Measurements from ENCODE around the gene TMEM255B. TPM values are rescaled to one million over a fixed set of nuclear protein-coding genes. Genes with fewer than 3 reads are reported as not detected.

Gene TMEM255B
- total RNA-seq, 1 experiment from 2014 or later: 2.8 TPM

DNA sequence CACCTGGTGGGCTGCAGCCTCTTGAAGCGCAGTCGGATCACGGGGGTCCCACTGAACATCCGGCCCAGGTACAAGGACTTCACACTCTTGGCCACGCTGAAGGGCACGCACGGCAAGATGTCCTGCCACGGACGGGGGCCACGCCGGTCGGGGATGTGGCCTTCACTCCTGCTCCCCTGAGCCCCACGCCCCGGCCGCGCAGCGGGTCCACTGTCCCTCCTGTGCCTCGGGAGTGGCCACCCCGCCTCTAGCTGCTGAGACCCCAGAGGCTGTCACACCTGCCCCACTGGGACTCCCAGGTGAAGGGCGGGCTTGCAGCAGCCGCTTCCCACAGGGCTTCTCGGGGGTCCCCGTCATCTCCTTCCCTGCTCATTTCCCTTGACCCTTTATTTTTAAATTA is 73.6 kb downstream of the TMEM255B start:
- H3K4me1 Mint-ChIP-seq: peaks cover 11 to 14% of the 10 kb centered on the region in 2 experiments
- Histone ChIP-seq H3K79me2 (ENCODE audit: insufficient read depth, low read length) (no peaks in the 10 kb centered on the region), H2BK5ac (ENCODE audit: insufficient read length, low read length) (no peak overlapping the region), H3K4me2 (ENCODE audit: insufficient read depth, insufficient read length, low read length) (no peak overlapping the region), H2AFZ (ENCODE audit: low read length) (no peak overlapping the region), H3K14ac (ENCODE audit: insufficient read depth, low read length) (no peak overlapping the region), H2BK15ac (ENCODE audit: low read depth, low read length) (no peak overlapping the region), H3K27me3 (ENCODE audit: insufficient read depth, low read length) (no peaks in the 10 kb centered on the region), H3K4ac (ENCODE audit: low read depth, low read length) (no peak overlapping the region), H2BK20ac (ENCODE audit: low read depth, low read length, poor library complexity, severe bottlenecking) (no peak overlapping the region), H4K91ac (ENCODE audit: insufficient read length, low read depth, low read length) (no peak overlapping the region), H4K8ac (replicated peaks; ENCODE audit: insufficient read length, low read depth, low read length) (no peak overlapping the region), H2BK12ac (ENCODE audit: insufficient read length, low read depth, low read length) (no peak overlapping the region), H3T11ph (ENCODE audit: low read length) (no peak overlapping the region), H2BK120ac (ENCODE audit: low read depth, low read length, poor library complexity, severe bottlenecking) (no peak overlapping the region), H3K23me2 (ENCODE audit: insufficient read length, low read depth, low read length, poor library complexity, severe bottlenecking) (no peaks in the 10 kb centered on the region), H3K9me3 (ENCODE audit: control insufficient read depth, low read depth, low read length) (no peaks in the 10 kb centered on the region), H3K56ac (ENCODE audit: insufficient read length, low read depth, low read length) (no peak overlapping the region), H3K4me1 (ENCODE audit: insufficient read depth, low read length) (no peaks in the 10 kb centered on the region), H3K79me1 (ENCODE audit: insufficient read depth, low read depth, low read length, poor library complexity, severe bottlenecking) (no peaks in the 10 kb centered on the region), H2AK5ac (ENCODE audit: insufficient read length, low read length) (no peak overlapping the region), H3K23ac (ENCODE audit: insufficient read length, low read depth, low read length) (no peak overlapping the region), H4K5ac (ENCODE audit: insufficient read length, low read depth, low read length) (no peak overlapping the region), H3K9ac (ENCODE audit: extremely low read depth, insufficient read length, low read length) (no peak overlapping the region), H4K20me1 (ENCODE audit: control insufficient read depth, insufficient read depth, insufficient read length) (no peaks in the 10 kb centered on the region), H3K27ac (ENCODE audit: insufficient read length, low read depth, low read length) (no peak overlapping the region), H3K18ac (ENCODE audit: insufficient read length, low read depth, low read length) (no peak overlapping the region)
- H3K27ac Mint-ChIP-seq: no peak overlapping the region
- H3K36me3 Mint-ChIP-seq (ENCODE audit: insufficient read depth in 1 of 3, low read depth in 3 of 3): peaks cover 12 to 51% (median 24%) of the 10 kb centered on the region in 3 experiments; a peak in 6 of 7 replicates
- no peak overlapping the region for H3K4me3 Mint-ChIP-seq
- TF ChIP-seq, protein P1, sequence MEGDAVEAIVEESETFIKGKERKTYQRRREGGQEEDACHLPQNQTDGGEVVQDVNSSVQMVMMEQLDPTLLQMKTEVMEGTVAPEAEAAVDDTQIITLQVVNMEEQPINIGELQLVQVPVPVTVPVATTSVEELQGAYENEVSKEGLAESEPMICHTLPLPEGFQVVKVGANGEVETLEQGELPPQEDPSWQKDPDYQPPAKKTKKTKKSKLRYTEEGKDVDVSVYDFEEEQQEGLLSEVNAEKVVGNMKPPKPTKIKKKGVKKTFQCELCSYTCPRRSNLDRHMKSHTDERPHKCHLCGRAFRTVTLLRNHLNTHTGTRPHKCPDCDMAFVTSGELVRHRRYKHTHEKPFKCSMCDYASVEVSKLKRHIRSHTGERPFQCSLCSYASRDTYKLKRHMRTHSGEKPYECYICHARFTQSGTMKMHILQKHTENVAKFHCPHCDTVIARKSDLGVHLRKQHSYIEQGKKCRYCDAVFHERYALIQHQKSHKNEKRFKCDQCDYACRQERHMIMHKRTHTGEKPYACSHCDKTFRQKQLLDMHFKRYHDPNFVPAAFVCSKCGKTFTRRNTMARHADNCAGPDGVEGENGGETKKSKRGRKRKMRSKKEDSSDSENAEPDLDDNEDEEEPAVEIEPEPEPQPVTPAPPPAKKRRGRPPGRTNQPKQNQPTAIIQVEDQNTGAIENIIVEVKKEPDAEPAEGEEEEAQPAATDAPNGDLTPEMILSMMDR (conservative IDR thresholded peaks at IDR 0.05): no peak
- H3K9me3 Mint-ChIP-seq: no peaks in the 10 kb centered on the region
- DNase-seq: no peak
- no CpG with 5 or more reads among the region's 23 CpGs for WGBS (ENCODE audit: extremely low coverage, insufficient read length, low lambda C conversion rate)
- H3K27me3 Mint-ChIP-seq (ENCODE audit: low read depth): no peaks in the 10 kb centered on the region

Data from H9 (cell line).